Endothelial cell of umbilical vein (primary cell): ENCODE measurements around the gene UQCRHL.

Experiments
- EZH2 ChIP-seq: IDR thresholded peaks from 2 replicates; pipeline ENCODE4 v1.6.1; 2012; ENCODE audit warnings: borderline replicate concordance, low read depth, mild to moderate bottlenecking, moderate library complexity, low read length, inconsistent platforms; ENCODE audit not compliant: severe bottlenecking
- FOS ChIP-seq: IDR thresholded peaks from 2 replicates; pipeline ENCODE4 v1.6.1; 2011; ENCODE audit warnings: mild to moderate bottlenecking, low read length, moderate library complexity, borderline replicate concordance; ENCODE audit not compliant: insufficient read depth
- GATA2 ChIP-seq: IDR thresholded peaks from 2 replicates; pipeline ENCODE4 v1.7.0; 2011; ENCODE audit warnings: low read depth, mild to moderate bottlenecking, moderate library complexity, mixed read lengths, low read length; ENCODE audit not compliant: insufficient read length, insufficient read depth
- JUN ChIP-seq: IDR thresholded peaks from 2 replicates; pipeline ENCODE4 v1.6.1; 2011; ENCODE audit warnings: borderline replicate concordance, low read depth; ENCODE audit not compliant: insufficient read length, insufficient read depth
- MYC ChIP-seq: IDR thresholded peaks from one replicate; pipeline ENCODE4 v1.6.1; 2011; ENCODE audit warnings: mild to moderate bottlenecking, low read depth, low read length
- POLR2A ChIP-seq: IDR thresholded peaks from 2 replicates; pipeline ENCODE4 v1.6.1; 2012; ENCODE audit warnings: low read depth, mild to moderate bottlenecking, control low read depth, low read length
- POLR2AphosphoS5 ChIP-seq: IDR thresholded peaks from 2 replicates; pipeline ENCODE4 v1.6.1; 2012; ENCODE audit warnings: low read depth, mild to moderate bottlenecking, control low read depth, low read length, moderate library complexity; ENCODE audit not compliant: insufficient read depth
- TF ChIP-seq, protein P1 (sequence below), 2 donors: IDR thresholded peaks; 1 replicate in 1 of 2; 2 replicates in 1 of 2; pipeline ENCODE4 v1.5.1; 2011; ENCODE audit warnings: low read length in 2 of 2, mild to moderate bottlenecking in 2 of 2, moderate library complexity in 2 of 2, control low read depth in 1 of 2, inconsistent platforms in 1 of 2, low read depth in 1 of 2; ENCODE audit not compliant: insufficient read depth in 1 of 2; ENCODE audit errors: extremely low read depth in 1 of 2
- TF ChIP-seq, protein P2 (sequence below): IDR thresholded peaks from 2 replicates; pipeline ENCODE4 v1.6.1; 2011; ENCODE audit not compliant: insufficient read depth, insufficient read length

DNA sequence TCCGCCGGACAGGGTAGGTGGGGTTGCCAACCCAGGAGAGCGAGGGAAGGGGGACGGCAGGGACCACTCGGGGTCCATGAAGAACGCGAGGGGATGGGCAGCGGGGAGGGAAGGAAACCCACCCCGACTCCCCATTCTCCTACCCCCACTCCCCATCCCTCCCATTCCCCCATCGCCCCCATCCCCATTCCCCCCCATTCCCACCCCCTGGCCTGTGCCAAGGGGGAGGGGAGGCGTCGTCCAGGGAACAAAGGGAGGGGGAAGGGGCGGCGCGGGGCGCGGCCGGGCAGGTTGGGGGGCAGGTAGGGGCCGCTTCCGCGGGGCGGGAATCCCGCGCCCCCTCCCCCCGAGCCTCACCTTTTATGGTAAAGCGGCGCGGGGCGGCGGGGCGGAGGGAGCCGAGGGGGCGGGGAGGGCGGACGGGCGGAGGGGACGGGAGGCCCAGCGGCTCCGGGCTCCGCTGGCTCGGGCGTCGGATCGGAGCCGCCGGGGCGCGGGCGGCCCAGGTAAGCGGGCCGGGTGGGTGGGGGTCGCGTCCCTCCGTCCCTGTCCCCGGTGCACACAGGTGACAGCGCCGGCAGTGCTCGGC, 49.0 kb downstream of the UQCRHL start, which contains the start of gene FBLIM1:
- TF ChIP-seq POLR2AphosphoS5 (peak; percentile 90), EZH2 (no peak), POLR2A (no peak), MYC (no peak), GATA2 (no peak), JUN (no peak), FOS (no peak)
- TF ChIP-seq, protein P1, sequence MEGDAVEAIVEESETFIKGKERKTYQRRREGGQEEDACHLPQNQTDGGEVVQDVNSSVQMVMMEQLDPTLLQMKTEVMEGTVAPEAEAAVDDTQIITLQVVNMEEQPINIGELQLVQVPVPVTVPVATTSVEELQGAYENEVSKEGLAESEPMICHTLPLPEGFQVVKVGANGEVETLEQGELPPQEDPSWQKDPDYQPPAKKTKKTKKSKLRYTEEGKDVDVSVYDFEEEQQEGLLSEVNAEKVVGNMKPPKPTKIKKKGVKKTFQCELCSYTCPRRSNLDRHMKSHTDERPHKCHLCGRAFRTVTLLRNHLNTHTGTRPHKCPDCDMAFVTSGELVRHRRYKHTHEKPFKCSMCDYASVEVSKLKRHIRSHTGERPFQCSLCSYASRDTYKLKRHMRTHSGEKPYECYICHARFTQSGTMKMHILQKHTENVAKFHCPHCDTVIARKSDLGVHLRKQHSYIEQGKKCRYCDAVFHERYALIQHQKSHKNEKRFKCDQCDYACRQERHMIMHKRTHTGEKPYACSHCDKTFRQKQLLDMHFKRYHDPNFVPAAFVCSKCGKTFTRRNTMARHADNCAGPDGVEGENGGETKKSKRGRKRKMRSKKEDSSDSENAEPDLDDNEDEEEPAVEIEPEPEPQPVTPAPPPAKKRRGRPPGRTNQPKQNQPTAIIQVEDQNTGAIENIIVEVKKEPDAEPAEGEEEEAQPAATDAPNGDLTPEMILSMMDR (IDR thresholded peaks at IDR 0.05; ENCODE audit: extremely low read depth in 1 of 2, insufficient read depth in 1 of 2, low read depth in 1 of 2, low read length in 2 of 2), result no peak
- TF ChIP-seq, protein P2, sequence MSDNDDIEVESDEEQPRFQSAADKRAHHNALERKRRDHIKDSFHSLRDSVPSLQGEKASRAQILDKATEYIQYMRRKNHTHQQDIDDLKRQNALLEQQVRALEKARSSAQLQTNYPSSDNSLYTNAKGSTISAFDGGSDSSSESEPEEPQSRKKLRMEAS, result no peak
